Thyroid gland (tissue), 4 donors: ENCODE data around the gene KATNAL1. TPM values are rescaled to one million over a fixed set of nuclear protein-coding genes. Genes with fewer than 3 reads are reported as not detected.

Experiments
- DNase-seq, 2 donors: peaks; one replicate each; pipeline ENCODE4 v3.0.0-alpha.2; 2019
- H3K27ac ChIP-seq, 3 donors: fragments of 200-600 bp; sonication (generic); 1 replicate in 2 of 3; 2 replicates in 1 of 3; pipeline ENCODE4 v1.5.1; 2016 to 2019; ENCODE audit warnings: mild to moderate bottlenecking in 1 of 3, moderate library complexity in 1 of 3
- H3K27me3 ChIP-seq: fragments of 200-600 bp; sonication (generic); one replicate; pipeline ENCODE4 v1.5.1; 2019
- H3K36me3 ChIP-seq, 2 donors: fragments of 200-600 bp; sonication (generic); one replicate each; pipeline ENCODE4 v1.5.1; 2016 to 2019
- H3K4me1 ChIP-seq, 2 donors: fragments of 200-600 bp; sonication (generic); one replicate each; pipeline ENCODE4 v1.5.1; 2017 to 2019
- H3K4me3 ChIP-seq, 3 donors: fragments of 200-600 bp; sonication (generic); replicated peaks in 1 of 3; 1 replicate in 2 of 3; 2 replicates in 1 of 3; pipeline ENCODE4 v1.5.1; 2016; ENCODE audit warnings: mild to moderate bottlenecking in 1 of 3
- H3K9me3 ChIP-seq: fragments of 200-600 bp; sonication (generic); one replicate; pipeline ENCODE4 v1.5.1; 2017
- CTCF ChIP-seq, 6 experiments: fragments of 200-600 bp in 3 of 6; fragments of 450-650 bp in 3 of 6; sonication (generic) in 3 of 6; IDR thresholded peaks; one replicate each; pipeline ENCODE4 v1.5.1; 2016 to 2019; ENCODE audit warnings: antibody characterized with exemption in 6 of 6, mild to moderate bottlenecking in 2 of 6, inconsistent platforms in 1 of 6, moderate library complexity in 1 of 6
- POLR2A ChIP-seq, 2 donors: fragments of 450-650 bp; IDR thresholded peaks; one replicate each; pipeline ENCODE4 v1.6.1; 2017; ENCODE audit warnings: antibody characterized with exemption in 2 of 2, mild to moderate bottlenecking in 2 of 2, moderate library complexity in 1 of 2
- WGBS, 2 donors: methylation state at CpG; one replicate each; pipeline ENCODE4 v1.1.5; 2017; 5-methylcytosine and 5-hydroxymethylcytosine counted together
- intact Hi-C: fragments of 100-400 bp; cut with DNase I; formaldehyde crosslinking; loops from one replicate; pipeline ENCODE4 v1.15.1; 2023
- total RNA-seq, 4 donors: library from RNA; depleted of rRNA; stranded (reverse); fragments of >200 nt; gene quantifications; one replicate each; pipeline ENCODE4 v1.2.3, GENCODE V29; 2016

The KATNAL1 gene
- total RNA-seq, 4 donors from 2014 or later, result 8.0 to 25.7 (median 9.5) TPM

- no peak overlapping the region for H3K4me3 ChIP-seq
- no peaks in the 10 kb centered on the region for H3K4me1 ChIP-seq
- no peaks in the 10 kb centered on the region for H3K27me3 ChIP-seq
- intact Hi-C loops, result no loop called here
- no peak for TF ChIP-seq POLR2A (IDR thresholded peaks at IDR 0.05)
- no peak for TF ChIP-seq CTCF (IDR thresholded peaks at IDR 0.05)
- H3K27ac ChIP-seq, result no peak overlapping the region
- no peaks in the 10 kb centered on the region for H3K9me3 ChIP-seq
- H3K36me3 ChIP-seq, result no peaks in the 10 kb centered on the region
- WGBS, 2 donors, result 77 to 80% methylated on average over 3 of the region's 3 CpGs
- DNase-seq, result no peak
Observed at GRCh38 chr13:30333616-30334015, 26.3 kb upstream of the KATNAL1 start.

- intact Hi-C loops, result no loop called here
- no peak for TF ChIP-seq POLR2A (IDR thresholded peaks at IDR 0.05)
- Histone ChIP-seq H3K4me3 (no peak overlapping the region), H3K27ac (no peak overlapping the region), H3K9me3 (no peaks in the 10 kb centered on the region), H3K4me1 (no peaks in the 10 kb centered on the region), H3K36me3 (no peaks in the 10 kb centered on the region), H3K27me3 (no peaks in the 10 kb centered on the region)
- no peak for DNase-seq
- WGBS, 2 donors, result 93 to 96% methylated on average over 4 of the region's 4 CpGs
Observed at GRCh38 chr13:30332456-30333143, 25.2 kb upstream of the KATNAL1 start.

- intact Hi-C loops, result no loop called here
- TF ChIP-seq POLR2A (IDR thresholded peaks at IDR 0.05) (no peak), CTCF (IDR thresholded peaks at IDR 0.05) (no peak)
- DNase-seq, result no peak
- Histone ChIP-seq H3K4me1 (no peaks in the 10 kb centered on the region), H3K27ac (no peak overlapping the region), H3K27me3 (no peaks in the 10 kb centered on the region), H3K36me3 (no peaks in the 10 kb centered on the region), H3K4me3 (no peak overlapping the region), H3K9me3 (no peaks in the 10 kb centered on the region)
- WGBS, 2 donors, result 75 to 76% methylated on average over 5 of the region's 5 CpGs
Observed at GRCh38 chr13:30331331-30331771, 24.0 kb upstream of the KATNAL1 start.

- WGBS, 2 donors, result 86 to 88% methylated on average over 2 of the region's 2 CpGs
- no peak for DNase-seq
- H3K27ac ChIP-seq, result no peak overlapping the region
- intact Hi-C loops, result no loop called here
- H3K4me1 ChIP-seq, result no peaks in the 10 kb centered on the region
- no peaks in the 10 kb centered on the region for H3K9me3 ChIP-seq
- no peak for TF ChIP-seq POLR2A (IDR thresholded peaks at IDR 0.05)
- no peak for TF ChIP-seq CTCF (IDR thresholded peaks at IDR 0.05)
- H3K27me3 ChIP-seq, result no peaks in the 10 kb centered on the region
- H3K4me3 ChIP-seq, result no peak overlapping the region
- no peaks in the 10 kb centered on the region for H3K36me3 ChIP-seq
Observed at GRCh38 chr13:30329009-30329585, 21.7 kb upstream of the KATNAL1 start.

- no peak for DNase-seq
- TF ChIP-seq CTCF (IDR thresholded peaks at IDR 0.05) (no peak), POLR2A (IDR thresholded peaks at IDR 0.05) (no peak)
- no peaks in the 10 kb centered on the region for H3K4me1 ChIP-seq
- H3K27ac ChIP-seq, result no peak overlapping the region
- 86 to 91% methylated on average over 4 of the region's 4 CpGs for WGBS, 2 donors
- no peaks in the 10 kb centered on the region for H3K9me3 ChIP-seq
- no peak overlapping the region for H3K4me3 ChIP-seq
- intact Hi-C loops, result no loop called here
- H3K36me3 ChIP-seq, result no peaks in the 10 kb centered on the region
- no peaks in the 10 kb centered on the region for H3K27me3 ChIP-seq
Observed at GRCh38 chr13:30325668-30326067, 18.3 kb upstream of the KATNAL1 start.
